ENCODE results near the gene CNFN. TPM values are rescaled to one million over a fixed set of nuclear protein-coding genes. Genes with fewer than 3 reads are reported as not detected.

The CNFN gene
- total RNA-seq, 2 donors from 2014 or later = not detected

DNA sequence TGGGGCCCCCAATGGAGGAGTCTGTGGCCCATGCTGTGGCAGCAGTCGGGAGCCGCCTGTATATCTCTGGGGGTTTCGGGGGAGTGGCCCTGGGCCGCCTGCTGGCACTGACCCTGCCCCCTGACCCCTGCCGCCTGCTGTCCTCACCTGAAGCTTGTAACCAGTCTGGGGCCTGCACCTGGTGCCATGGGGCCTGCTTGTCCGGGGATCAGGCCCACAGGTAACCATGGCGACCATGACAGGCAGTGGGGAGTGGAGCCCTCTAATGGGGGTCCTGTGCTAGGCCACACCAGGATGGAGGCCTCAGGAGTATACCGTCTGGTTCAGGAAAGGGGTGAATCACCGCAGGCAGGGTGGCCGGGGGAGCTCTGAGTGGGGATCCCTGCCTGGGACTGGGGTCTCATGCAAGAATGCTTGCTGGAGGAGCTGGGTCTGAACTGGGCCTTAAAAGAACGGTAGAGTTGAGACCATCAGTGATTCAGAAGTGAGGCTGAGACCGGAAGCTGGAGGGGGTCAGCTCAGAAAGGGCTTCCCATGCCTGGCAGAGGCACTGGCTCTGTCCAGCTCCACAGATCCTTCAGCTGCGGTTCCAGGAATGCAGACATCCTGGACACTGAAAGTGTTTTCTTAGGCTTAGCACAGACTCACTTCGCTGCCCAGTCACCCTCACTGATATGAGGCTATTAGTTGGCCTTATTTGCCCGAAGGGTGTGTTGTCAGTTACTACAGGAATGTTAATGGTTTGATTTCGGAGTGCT, 29.1 kb downstream of the CNFN start:
- Mint-ChIP-seq H3K27me3 (no peaks in the 10 kb centered on the region), H3K9me3 (no peaks in the 10 kb centered on the region)
- no peak for ATAC-seq

GRCh38 chr19:42357290-42357689, 32.8 kb downstream of the CNFN start:
- H3K27ac Mint-ChIP-seq = no peak overlapping the region

More for the DNA sequence above, 29.1 kb downstream of the CNFN start:
- no peak for DNase-seq (ENCODE audit: low spot score)
- H3K27ac Mint-ChIP-seq = no peak overlapping the region
- peaks cover 6% of the 10 kb centered on the region for H3K36me3 Mint-ChIP-seq
- no peak overlapping the region for H3K4me3 Mint-ChIP-seq
- peaks cover 0 to 3% of the 10 kb centered on the region in 2 donors for H3K4me1 Mint-ChIP-seq (ENCODE audit: low read depth in 2 of 2)

GRCh38 chr19:42356686-42357085, 33.4 kb downstream of the CNFN start:
- H3K36me3 Mint-ChIP-seq = no peaks in the 10 kb centered on the region
- DNase-seq (ENCODE audit: low spot score) (no peak), ATAC-seq (no peak)
- H3K4me3 Mint-ChIP-seq = no peak overlapping the region
- H3K27me3 Mint-ChIP-seq = no peaks in the 10 kb centered on the region
- H3K4me1 Mint-ChIP-seq (ENCODE audit: low read depth in 2 of 2) = peaks cover 0 to 8% of the 10 kb centered on the region in 2 donors
- no peak overlapping the region for H3K27ac Mint-ChIP-seq
- no peaks in the 10 kb centered on the region for H3K9me3 Mint-ChIP-seq

More at GRCh38 chr19:42357290-42357689, 32.8 kb downstream of the CNFN start:
- Mint-ChIP-seq H3K9me3 (no peaks in the 10 kb centered on the region), H3K36me3 (no peaks in the 10 kb centered on the region), H3K4me1 (ENCODE audit: low read depth in 2 of 2) (peaks cover 0 to 5% of the 10 kb centered on the region in 2 donors), H3K27me3 (no peaks in the 10 kb centered on the region), H3K4me3 (no peak overlapping the region)
- ATAC-seq (no peak), DNase-seq (ENCODE audit: low spot score) (no peak)

DNA sequence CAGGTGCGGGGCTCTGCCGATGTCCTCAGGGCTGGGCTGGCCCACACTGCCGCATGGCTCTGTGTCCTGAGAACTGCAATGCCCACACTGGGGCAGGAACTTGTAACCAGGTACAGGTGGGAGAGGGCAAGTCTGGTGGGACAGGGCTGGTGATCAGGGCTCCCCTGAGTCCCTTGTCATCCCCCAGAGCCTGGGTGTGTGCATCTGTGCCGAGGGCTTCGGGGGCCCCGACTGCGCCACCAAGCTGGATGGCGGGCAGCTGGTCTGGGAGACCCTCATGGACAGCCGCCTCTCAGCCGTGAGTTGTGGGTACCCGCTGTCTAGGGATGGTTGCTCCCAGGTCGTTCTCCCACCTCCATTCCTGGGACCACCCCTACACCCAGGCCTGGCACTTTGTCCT, 34.2 kb downstream of the CNFN start:
- Mint-ChIP-seq H3K27me3 (no peaks in the 10 kb centered on the region), H3K9me3 (no peaks in the 10 kb centered on the region), H3K4me1 (ENCODE audit: low read depth in 2 of 2) (peaks cover 0 to 8% of the 10 kb centered on the region in 2 donors), H3K36me3 (no peaks in the 10 kb centered on the region), H3K27ac (no peak overlapping the region), H3K4me3 (no peak overlapping the region)
- DNase-seq (ENCODE audit: low spot score) (no peak), ATAC-seq (no peak)

DNA sequence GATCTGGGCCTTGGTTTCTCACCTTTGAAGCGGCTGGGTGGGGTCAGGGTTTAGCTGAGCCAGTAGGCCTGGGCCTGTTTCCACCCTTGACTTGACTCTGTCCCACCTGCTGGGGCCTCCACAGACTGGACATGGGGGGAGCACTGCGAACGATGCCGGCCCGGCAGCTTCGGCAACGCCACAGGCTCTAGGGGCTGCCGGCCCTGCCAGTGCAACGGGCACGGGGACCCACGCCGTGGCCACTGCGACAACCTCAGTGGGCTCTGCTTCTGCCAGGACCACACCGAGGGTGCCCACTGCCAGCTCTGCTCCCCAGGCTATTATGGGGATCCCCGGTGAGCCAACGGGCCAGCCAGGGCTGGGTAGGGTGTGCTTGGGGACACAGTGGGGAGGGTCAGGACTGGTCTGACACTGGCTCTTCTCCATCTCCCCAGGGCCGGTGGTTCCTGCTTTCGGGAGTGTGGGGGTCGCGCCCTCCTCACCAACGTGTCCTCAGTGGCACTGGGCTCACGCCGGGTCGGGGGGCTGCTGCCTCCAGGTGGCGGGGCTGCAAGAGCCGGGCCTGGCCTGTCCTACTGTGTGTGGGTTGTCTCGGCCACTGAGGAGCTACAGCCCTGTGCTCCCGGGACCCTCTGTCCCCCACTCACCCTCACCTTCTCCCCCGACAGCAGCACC, 36.6 kb downstream of the CNFN start:
- Mint-ChIP-seq H3K27me3 (no peaks in the 10 kb centered on the region), H3K27ac (no peak overlapping the region), H3K36me3 (no peaks in the 10 kb centered on the region), H3K9me3 (no peaks in the 10 kb centered on the region), H3K4me3 (no peak overlapping the region), H3K4me1 (ENCODE audit: low read depth in 2 of 2) (peaks cover 0 to 8% of the 10 kb centered on the region in 2 donors)
- ATAC-seq = no peak
- DNase-seq (ENCODE audit: low spot score) = no peak

DNA sequence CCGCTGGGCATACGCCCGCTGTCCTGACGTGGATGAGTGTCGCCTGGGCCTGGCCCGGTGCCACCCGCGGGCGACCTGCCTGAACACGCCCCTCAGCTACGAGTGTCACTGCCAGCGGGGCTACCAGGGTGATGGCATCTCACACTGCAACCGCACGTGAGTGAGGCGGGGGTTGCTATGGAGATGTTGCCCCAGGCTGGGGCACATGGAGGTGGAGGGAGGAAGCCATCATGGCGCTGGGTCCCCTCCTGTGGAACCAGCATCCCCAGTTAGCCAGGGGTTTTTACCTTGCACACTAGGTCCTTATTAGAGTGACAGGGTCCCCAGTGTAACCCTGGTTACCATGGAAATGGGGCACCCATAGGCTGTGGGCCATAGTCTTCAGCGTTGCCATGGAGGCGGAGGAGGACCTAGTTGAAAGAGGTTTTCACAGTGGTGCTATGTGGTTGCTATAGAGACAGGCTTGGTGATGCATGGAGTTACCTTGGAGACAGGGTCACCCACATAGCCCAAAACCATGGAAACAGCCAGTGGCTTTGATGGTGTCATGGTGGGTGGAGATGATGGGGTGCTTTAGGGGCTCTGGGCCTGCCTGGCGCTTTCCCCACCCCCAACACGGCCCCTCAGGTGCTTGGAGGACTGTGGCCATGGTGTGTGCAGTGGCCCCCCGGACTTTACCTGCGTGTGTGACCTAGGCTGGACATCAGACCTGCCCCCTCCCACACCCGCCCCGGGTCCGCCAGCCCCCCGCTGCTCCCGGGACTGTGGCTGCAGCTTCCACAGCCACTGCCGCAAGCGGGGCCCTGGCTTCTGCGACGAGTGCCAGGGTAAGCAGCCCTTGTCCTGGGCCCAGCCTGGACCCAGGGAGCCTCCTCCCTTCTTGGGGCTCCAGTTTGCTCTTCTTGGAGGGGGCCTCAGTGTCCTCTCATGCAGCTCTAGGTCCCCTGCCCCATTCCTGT, 37.5 kb downstream of the CNFN start:
- peaks cover 0 to 6% of the 10 kb centered on the region in 2 donors for H3K4me1 Mint-ChIP-seq (ENCODE audit: low read depth in 2 of 2)
- H3K9me3 Mint-ChIP-seq = no peaks in the 10 kb centered on the region
- H3K36me3 Mint-ChIP-seq = no peaks in the 10 kb centered on the region
- no peaks in the 10 kb centered on the region for H3K27me3 Mint-ChIP-seq
- H3K27ac Mint-ChIP-seq = no peak overlapping the region
- DNase-seq (ENCODE audit: low spot score) = no peak
- ATAC-seq = peak in 1 of 2 donors; percentile 26
- no peak overlapping the region for H3K4me3 Mint-ChIP-seq

- DNase-seq (ENCODE audit: low spot score) = no peak
- ATAC-seq = no peak
- H3K9me3 Mint-ChIP-seq = no peaks in the 10 kb centered on the region
- H3K4me1 Mint-ChIP-seq (ENCODE audit: low read depth in 2 of 2) = peaks cover 0 to 5% of the 10 kb centered on the region in 2 donors
- no peak overlapping the region for H3K27ac Mint-ChIP-seq
- no peaks in the 10 kb centered on the region for H3K36me3 Mint-ChIP-seq
- no peaks in the 10 kb centered on the region for H3K27me3 Mint-ChIP-seq
- H3K4me3 Mint-ChIP-seq = no peak overlapping the region
Observed at GRCh38 chr19:42351079-42351735, 38.9 kb downstream of the CNFN start.

GRCh38 chr19:42350417-42350816, 39.7 kb downstream of the CNFN start:
- no peak for ATAC-seq
- H3K27ac Mint-ChIP-seq = no peak overlapping the region
- H3K9me3 Mint-ChIP-seq = no peaks in the 10 kb centered on the region
- H3K27me3 Mint-ChIP-seq = no peaks in the 10 kb centered on the region
- peaks cover 0 to 5% of the 10 kb centered on the region in 2 donors for H3K4me1 Mint-ChIP-seq (ENCODE audit: low read depth in 2 of 2)
- H3K36me3 Mint-ChIP-seq = peaks cover 2% of the 10 kb centered on the region
- no peak overlapping the region for H3K4me3 Mint-ChIP-seq
- no peak for DNase-seq (ENCODE audit: low spot score)

- Mint-ChIP-seq H3K36me3 (peaks cover 6% of the 10 kb centered on the region), H3K4me3 (no peak overlapping the region), H3K4me1 (ENCODE audit: low read depth in 2 of 2) (peaks cover 0 to 5% of the 10 kb centered on the region in 2 donors), H3K27me3 (no peaks in the 10 kb centered on the region), H3K9me3 (no peaks in the 10 kb centered on the region), H3K27ac (no peak overlapping the region)
- ATAC-seq = no peak
- DNase-seq (ENCODE audit: low spot score) = no peak
Observed at GRCh38 chr19:42349378-42350107, 40.6 kb downstream of the CNFN start.

- Mint-ChIP-seq H3K4me3 (no peak overlapping the region), H3K27ac (no peak overlapping the region), H3K4me1 (ENCODE audit: low read depth in 2 of 2) (peaks cover 0 to 4% of the 10 kb centered on the region in 2 donors), H3K27me3 (no peaks in the 10 kb centered on the region), H3K9me3 (no peaks in the 10 kb centered on the region), H3K36me3 (peaks cover 6% of the 10 kb centered on the region)
- DNase-seq (ENCODE audit: low spot score) (no peak), ATAC-seq (no peak)
Observed at GRCh38 chr19:42348211-42348610, 41.9 kb downstream of the CNFN start.

DNA sequence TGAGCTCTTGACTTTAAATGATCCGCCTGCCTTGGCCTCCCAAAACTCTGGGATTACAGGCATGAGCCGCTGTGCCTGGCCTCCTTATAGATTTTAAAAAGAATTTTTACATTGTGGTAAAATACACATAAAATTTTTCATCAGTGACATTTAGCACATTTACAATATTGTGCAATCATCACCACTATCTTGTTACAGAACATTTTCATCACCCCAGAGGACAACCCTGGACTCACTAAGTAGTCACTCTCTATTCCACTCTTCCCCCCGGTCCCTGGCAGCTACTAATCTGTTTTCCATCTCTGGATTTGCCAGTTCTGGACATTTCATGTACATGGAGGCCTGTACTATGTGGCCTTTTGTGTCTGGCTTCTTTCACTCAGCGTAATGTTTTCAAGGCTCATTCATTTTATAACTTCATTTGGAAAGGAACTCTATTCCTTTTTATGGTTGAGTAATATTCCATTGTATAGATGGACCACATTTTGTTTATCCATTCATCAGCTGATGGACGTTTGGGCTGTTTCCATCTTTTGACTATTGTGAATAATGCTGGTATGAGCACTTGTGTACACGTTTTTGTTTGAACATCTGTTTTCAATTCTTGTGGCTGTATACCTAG, 44.8 kb downstream of the CNFN start:
- DNase-seq (ENCODE audit: low spot score) (no peak), ATAC-seq (no peak)
- Mint-ChIP-seq H3K4me3 (no peak overlapping the region), H3K4me1 (ENCODE audit: low read depth in 2 of 2) (peaks cover 0 to 3% of the 10 kb centered on the region in 2 donors), H3K9me3 (no peaks in the 10 kb centered on the region), H3K27me3 (no peaks in the 10 kb centered on the region), H3K27ac (no peak overlapping the region), H3K36me3 (peaks cover 6% of the 10 kb centered on the region)

DNA sequence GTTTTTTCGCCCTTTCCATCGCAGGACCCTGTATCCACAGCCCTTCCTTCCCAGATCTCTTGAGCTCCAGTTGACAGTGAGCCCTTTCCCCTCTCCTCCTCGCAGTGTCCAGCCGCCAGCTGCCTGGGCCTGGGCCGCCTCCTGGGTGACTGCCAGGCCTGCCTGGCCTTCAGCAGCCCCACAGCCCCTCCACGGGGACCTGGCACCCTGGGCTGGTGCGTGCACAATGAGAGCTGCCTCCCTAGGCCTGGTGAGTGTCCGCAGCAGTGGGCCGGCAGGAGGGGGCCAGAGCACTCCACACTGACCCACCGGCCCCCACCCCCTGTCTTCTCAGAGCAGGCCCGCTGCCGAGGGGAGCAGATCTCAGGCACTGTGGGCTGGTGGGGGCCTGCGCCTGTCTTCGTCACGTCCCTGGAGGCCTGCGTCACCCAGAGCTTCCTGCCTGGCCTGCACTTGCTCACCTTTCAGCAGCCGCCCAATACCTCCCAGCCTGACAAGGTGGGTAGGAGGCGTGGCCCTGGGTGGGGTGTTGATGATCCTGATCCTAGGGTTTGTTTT, 45.7 kb downstream of the CNFN start:
- H3K27ac Mint-ChIP-seq = no peak overlapping the region
- no peak for DNase-seq (ENCODE audit: low spot score)
- H3K36me3 Mint-ChIP-seq = peaks cover 6% of the 10 kb centered on the region
- H3K27me3 Mint-ChIP-seq = no peaks in the 10 kb centered on the region
- H3K4me1 Mint-ChIP-seq (ENCODE audit: low read depth in 2 of 2) = peaks cover 0 to 3% of the 10 kb centered on the region in 2 donors
- no peak overlapping the region for H3K4me3 Mint-ChIP-seq
- no peak for ATAC-seq
- no peaks in the 10 kb centered on the region for H3K9me3 Mint-ChIP-seq
